Measurements from ENCODE around the gene SLC35G6. TPM values are rescaled to one million over a fixed set of nuclear protein-coding genes. Genes with fewer than 3 reads are reported as not detected.
"Not testable (repeated sequence)": the region's sequence is repeated elsewhere in the genome, so short reads cannot be mapped to it uniquely, and the experiment has no call there.

SLC35G6 gene
- polyA plus RNA-seq, 2 of the 4 experiments (the other 2 are of a cell fraction): not detected

DNA sequence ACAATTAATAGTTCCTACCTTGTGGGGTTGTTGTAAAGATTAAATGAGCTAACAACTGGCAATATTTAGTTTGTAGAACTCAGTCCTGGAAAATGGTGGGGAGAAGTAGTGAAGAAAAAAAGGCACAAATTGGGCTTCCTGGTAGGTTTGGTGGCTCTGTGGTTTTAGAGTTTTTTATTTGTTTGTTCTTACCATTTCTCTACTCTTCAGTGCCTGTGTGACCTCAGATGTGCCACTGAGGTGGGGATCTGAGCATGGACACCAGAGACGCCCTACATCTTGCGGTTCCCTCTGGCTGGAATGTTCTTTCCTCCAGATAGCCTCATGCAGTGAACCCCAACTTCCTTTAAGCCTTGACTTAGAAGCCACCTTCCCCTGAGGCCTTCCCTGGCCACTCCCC lies 9.5 kb upstream of the SLC35G6 start (continued):
- TF ChIP-seq HOXA7 (CRISPR knock-in tag; IDR thresholded peaks at IDR 0.05) (no peak), FOSL2 (IDR thresholded peaks at IDR 0.05) (no peak), FOSL2 (CRISPR knock-in tag; IDR thresholded peaks at IDR 0.05) (no peak), TP53 (CRISPR knock-in tag; IDR thresholded peaks at IDR 0.05) (no peak), RFX5 (IDR thresholded peaks at IDR 0.05) (no peak), HEYL (CRISPR knock-in tag; IDR thresholded peaks at IDR 0.05) (no peak), POLR2A (IDR thresholded peaks at IDR 0.05; ENCODE audit: low read length) (no peak)

DNA sequence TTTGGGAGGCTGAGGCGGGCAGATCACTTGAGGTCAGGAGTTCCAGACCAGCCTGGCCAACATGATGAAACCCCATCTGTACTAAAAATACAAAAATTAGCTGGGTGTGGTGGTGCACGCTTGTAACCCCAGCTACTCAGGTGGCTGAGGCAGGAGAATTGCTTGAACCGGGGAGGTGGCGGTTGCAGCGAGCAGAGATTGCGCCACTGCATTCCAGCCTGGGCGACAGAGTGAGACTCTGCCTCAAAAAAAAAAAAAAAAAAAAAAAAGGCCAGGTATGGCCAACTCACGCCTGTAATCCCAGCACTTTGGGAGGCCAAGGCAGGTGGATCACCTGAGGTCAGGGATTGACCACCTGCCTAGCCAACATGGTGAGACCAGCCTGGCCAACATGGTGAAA lies 6.5 kb upstream of the SLC35G6 start:
- not testable (repeated sequence) for H3K4me2 ChIP-seq; ATAC-seq; FAIRE-seq; DNase-seq (ENCODE audit: low read depth in 1 of 2, low spot score in 1 of 2); H3K4me3 ChIP-seq; H3K27ac ChIP-seq; H3K9me3 ChIP-seq
- H3K4me1 ChIP-seq: peaks cover 26% of the 10 kb centered on the region
- ChIA-PET POLR2A (interaction anchor here (1.7 kb wide), 1 partner anchor 10 kb away, joined by 10 read pairs; the partner anchor contains the start of gene POLR2A), CTCF (interaction anchor here (1.5 to 3.6 kb wide), 6 partner anchors 13 to 119 kb away, joined by 3 to 33 read pairs (median 10); no protein-coding TSS in a partner anchor)
- 95% methylated on average over 8 of the region's 8 CpGs for WGBS (ENCODE audit: missing lambda C conversion rate)

DNA sequence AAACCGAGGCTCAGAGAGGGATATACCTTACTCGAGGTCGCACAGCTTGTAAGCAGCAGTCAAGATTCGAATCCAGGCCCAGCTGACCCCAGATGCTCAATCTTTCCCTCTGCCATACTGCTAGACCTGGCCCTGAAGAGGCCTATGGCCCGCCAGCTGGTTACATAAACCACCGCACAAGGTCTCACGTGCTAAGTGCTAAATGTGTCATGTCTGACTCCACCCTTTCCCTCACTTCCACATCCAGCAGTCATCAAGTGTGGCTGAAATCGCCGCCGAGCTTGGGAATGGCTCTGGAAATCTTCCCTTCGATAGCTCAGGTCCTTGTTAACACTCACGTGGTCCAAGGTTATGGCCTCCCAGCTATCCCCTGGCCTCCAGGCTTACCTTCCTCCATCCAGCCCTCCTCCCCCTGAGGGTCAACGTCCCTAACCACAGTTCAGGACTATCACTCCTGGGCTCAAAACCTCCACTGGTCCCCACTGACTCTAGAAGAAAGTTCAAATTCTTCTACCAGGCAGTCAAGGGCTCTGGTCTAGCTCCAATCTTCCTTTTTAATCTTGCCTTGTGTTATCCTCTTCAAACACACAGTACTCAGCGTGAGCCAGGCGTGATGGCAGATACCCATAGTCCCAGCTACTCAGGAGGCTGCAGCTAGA lies 5.4 kb upstream of the SLC35G6 start:
- no peak for FAIRE-seq
- H3K4me1 ChIP-seq: peaks cover 36% of the 10 kb centered on the region
- H3K27ac ChIP-seq: peak overlapping the region in 1 of 2 experiments; percentile 100; a peak in 3 of 6 replicates
- ATAC-seq: no peak
- no peak overlapping the region for H3K4me3 ChIP-seq
- DNase-seq (ENCODE audit: low read depth in 1 of 2, low spot score in 1 of 2): no peak
- no peaks in the 10 kb centered on the region for H3K9me3 ChIP-seq
- WGBS (ENCODE audit: missing lambda C conversion rate): 89% methylated on average over 15 of the region's 15 CpGs
- TF ChIP-seq HDAC2 (IDR thresholded peaks at IDR 0.05): no peak
- TF ChIP-seq POLR2A (IDR thresholded peaks at IDR 0.05; ENCODE audit: low read length): no peak
- TF ChIP-seq ZC3H11A (IDR thresholded peaks at IDR 0.05): no peak
- no peak for TF ChIP-seq NPAS2 (CRISPR knock-in tag; IDR thresholded peaks at IDR 0.05; ENCODE audit: borderline replicate concordance)
- TF ChIP-seq POLR2AphosphoS2 (conservative IDR thresholded peaks at IDR 0.05; ENCODE audit: low read length): no peak
- no peak for TF ChIP-seq FOSB (CRISPR knock-in tag; IDR thresholded peaks at IDR 0.05)
- TF ChIP-seq, protein P1, sequence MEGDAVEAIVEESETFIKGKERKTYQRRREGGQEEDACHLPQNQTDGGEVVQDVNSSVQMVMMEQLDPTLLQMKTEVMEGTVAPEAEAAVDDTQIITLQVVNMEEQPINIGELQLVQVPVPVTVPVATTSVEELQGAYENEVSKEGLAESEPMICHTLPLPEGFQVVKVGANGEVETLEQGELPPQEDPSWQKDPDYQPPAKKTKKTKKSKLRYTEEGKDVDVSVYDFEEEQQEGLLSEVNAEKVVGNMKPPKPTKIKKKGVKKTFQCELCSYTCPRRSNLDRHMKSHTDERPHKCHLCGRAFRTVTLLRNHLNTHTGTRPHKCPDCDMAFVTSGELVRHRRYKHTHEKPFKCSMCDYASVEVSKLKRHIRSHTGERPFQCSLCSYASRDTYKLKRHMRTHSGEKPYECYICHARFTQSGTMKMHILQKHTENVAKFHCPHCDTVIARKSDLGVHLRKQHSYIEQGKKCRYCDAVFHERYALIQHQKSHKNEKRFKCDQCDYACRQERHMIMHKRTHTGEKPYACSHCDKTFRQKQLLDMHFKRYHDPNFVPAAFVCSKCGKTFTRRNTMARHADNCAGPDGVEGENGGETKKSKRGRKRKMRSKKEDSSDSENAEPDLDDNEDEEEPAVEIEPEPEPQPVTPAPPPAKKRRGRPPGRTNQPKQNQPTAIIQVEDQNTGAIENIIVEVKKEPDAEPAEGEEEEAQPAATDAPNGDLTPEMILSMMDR (IDR thresholded peaks at IDR 0.05): no peak
- TF ChIP-seq HOXB13 (CRISPR knock-in tag; IDR thresholded peaks at IDR 0.05; ENCODE audit: low read depth): no peak
- no peak for TF ChIP-seq CBX8 (IDR thresholded peaks at IDR 0.05)
- TF ChIP-seq ESRRA (IDR thresholded peaks at IDR 0.05; ENCODE audit: borderline replicate concordance, low read length): no peak
- no peak for TF ChIP-seq EHF (CRISPR knock-in tag; IDR thresholded peaks at IDR 0.05)
- no peak for TF ChIP-seq FOXS1 (CRISPR knock-in tag; IDR thresholded peaks at IDR 0.05)
- no peak for TF ChIP-seq TFCP2L1 (CRISPR knock-in tag; IDR thresholded peaks at IDR 0.05)
- no peak for TF ChIP-seq MYC (IDR thresholded peaks at IDR 0.05; ENCODE audit: borderline replicate concordance, low read length)
- no peak for TF ChIP-seq ZNF302 (CRISPR knock-in tag; IDR thresholded peaks at IDR 0.05)
- TF ChIP-seq CHD2 (IDR thresholded peaks at IDR 0.05; ENCODE audit: low read length, partially characterized antibody): no peak
- TF ChIP-seq, protein P2, sequence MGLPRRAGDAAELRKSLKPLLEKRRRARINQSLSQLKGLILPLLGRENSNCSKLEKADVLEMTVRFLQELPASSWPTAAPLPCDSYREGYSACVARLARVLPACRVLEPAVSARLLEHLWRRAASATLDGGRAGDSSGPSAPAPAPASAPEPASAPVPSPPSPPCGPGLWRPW (IDR thresholded peaks at IDR 0.05): no peak
- TF ChIP-seq HOXA7 (CRISPR knock-in tag; IDR thresholded peaks at IDR 0.05): no peak
- POLR2A ChIA-PET: interaction anchor here (1.3 to 1.7 kb wide), 2 partner anchors 8 to 20 kb away, joined by 3 to 10 read pairs; partner anchors contain the start of gene POLR2A
- H3K4me2 ChIP-seq: peak overlapping the region; percentile 97; the same call in 1 of the 3 replicates
- CTCF ChIA-PET: interaction anchor here (0.8 to 3.6 kb wide), 16 partner anchors 10 to 179 kb away, joined by 3 to 33 read pairs (median 4); partner anchors contain the start of genes SENP3 and TMEM95

Data from A549 (cell line).